Stimulated activated CD4-positive, alpha-beta T cell treated with anti-CD3 and anti-CD28 coated beads, Interleukin-15, amount 100 ng/mL, for 48 hours (primary cell): ENCODE results near the gene CTAGE4.
"Not testable (repeated sequence)": the region's sequence is repeated elsewhere in the genome, so short reads cannot be mapped to it uniquely, and the experiment has no call there.

Experiments
- DNase-seq, 2 donors: peaks; one replicate each; pipeline ENCODE4 v3.0.0-alpha.2; 2020; ENCODE audit warnings: low read depth in 2 of 2

The CTAGE4 gene, protein sequence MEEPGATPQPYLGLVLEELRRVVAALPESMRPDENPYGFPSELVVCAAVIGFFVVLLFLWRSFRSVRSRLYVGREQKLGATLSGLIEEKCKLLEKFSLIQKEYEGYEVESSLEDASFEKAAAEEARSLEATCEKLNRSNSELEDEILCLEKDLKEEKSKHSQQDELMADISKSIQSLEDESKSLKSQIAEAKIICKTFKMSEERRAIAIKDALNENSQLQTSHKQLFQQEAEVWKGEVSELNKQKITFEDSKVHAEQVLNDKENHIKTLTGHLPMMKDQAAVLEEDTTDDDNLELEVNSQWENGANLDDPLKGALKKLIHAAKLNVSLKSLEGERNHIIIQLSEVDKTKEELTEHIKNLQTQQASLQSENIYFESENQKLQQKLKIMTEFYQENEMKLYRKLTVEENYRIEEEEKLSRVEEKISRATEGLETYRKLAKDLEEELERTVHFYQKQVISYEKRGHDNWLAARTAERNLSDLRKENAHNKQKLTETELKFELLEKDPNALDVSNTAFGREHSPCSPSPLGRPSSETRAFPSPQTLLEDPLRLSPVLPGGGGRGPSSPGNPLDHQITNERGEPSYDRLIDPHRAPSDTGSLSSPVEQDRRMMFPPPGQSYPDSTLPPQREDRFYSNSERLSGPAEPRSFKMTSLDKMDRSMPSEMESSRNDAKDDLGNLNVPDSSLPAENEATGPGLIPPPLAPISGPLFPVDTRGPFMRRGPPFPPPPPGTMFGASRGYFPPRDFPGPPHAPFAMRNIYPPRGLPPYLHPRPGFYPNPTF

DNA sequence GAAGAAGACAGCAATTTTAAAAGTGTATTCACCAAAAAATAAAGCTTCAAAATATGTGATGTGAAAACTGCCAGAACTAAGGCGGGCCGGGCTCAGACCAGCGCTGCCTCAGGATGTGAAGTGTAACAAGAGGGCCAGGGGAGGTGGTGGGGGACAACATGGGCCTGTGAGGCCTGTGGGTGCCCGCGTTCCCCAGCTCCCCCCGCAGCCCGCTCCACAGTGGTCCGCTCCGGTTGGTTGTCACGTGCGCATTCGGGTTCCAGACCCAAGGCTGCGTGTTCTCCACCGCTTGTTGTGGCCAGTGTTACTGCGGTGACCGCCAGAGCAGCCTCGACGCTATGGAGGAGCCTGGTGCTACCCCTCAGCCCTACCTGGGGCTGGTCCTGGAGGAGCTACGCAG lies at the start of gene CTAGE4:
Gene CTAGE4 (plus strand): TSS at position 301 of the 400 bp plus-strand sequence. CDS start 38 bp downstream, at position 339.
- not testable (repeated sequence) for DNase-seq

DNA sequence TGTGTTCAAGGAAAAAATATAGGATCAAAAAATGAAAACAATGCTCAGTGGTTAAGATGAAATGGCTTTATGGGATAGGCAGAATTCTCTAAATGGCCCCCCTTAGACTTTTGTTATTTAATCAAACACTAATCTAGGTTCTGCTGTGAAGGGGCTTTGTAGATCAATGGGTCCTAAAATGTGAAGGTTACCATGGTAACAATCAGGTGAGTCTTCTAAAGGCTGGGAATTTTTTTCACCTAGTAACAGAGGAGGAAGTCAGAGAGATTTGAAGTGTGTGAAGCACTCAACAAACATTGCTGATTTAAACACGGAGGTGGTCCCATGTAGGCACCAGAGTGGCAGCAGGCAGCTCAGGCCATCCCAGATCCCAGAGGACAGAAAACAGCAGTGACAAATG lies 49.1 kb upstream of the CTAGE4 start:
- no peak for DNase-seq

DNA sequence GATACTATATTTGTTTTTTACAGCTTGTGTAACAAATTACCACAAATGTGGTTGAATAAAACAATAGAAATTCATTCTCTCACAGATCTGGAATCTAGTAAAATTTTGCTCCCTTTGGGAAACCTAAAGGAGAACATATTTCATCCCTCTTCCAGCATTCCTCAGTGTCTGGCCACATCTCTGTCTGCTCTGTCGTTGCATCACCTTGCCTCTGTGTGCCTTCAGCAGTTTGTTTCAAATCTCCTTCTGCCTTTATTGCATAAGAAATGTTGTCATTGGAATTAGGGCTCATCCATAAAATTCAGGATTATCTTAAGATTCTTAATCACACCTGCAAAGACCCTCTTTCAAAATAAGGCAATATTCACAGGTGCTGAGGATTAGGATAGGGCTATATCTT lies 45.8 kb upstream of the CTAGE4 start:
- no peak for DNase-seq

DNA sequence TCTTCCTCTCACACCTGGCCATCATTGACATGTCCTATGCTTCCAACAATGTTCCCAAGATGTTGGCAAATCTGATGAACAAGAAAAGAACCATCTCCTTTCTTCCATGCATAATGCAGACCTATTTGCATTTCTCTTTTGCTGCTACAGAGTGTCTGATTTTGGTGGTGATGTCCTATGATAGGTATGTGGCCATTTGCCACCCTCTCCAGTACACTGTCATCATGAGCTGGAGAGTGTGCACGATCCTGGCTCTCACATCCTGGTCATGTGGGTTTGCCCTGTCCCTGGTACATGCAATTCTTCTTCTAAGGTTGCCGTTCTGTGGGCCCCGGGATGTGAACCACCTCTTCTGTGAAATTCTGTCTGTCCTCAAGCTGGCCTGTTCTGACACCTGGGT lies 41.1 kb upstream of the CTAGE4 start:
- no peak for DNase-seq

DNA sequence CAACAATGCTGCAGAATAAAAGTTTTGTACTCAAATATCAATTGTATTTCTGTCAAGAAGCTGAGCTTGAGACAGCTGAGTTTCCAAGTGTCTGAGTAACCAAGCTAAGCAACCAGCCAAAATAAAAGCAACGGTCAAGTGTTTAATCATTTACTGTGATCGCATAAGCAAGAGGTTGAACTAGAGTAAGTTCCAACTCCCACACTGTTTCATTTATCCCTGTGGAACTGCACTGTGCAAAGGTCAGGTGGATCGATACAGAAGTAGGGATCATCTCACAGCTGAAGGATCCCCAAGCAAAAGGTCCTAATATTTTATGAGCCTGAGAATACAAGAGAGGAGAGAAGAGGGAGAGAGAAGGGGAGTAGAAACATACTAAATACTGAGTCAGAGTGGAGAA lies 38.8 kb upstream of the CTAGE4 start:
- no peak for DNase-seq

DNA sequence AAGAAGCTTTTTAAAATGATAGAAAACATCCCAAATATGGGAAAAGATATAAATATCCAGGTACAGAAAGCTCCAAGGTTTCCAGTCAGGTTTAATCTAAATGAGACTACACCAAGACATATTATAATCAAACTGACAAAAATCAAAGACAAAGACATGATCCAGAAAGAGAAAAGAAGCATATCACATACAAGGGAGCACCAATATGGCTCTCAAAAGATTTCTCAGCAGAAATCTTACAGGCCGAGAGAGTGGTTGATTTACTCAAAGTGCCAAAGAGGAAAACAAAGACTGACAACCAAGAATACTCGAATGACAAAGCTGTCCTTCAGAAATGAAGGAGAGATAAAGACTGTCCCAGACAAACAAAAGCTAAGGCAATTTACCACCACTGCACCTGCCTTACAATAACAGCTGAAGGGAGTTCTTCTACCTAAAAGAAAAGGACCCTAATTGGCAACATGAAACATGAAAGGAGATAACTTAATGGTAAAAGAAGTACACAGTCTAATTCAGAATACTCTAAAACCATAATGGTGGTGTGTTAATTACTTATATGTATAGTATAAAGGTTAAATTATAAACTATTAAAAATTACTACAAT lies 34.9 kb upstream of the CTAGE4 start:
- no peak for DNase-seq

DNA sequence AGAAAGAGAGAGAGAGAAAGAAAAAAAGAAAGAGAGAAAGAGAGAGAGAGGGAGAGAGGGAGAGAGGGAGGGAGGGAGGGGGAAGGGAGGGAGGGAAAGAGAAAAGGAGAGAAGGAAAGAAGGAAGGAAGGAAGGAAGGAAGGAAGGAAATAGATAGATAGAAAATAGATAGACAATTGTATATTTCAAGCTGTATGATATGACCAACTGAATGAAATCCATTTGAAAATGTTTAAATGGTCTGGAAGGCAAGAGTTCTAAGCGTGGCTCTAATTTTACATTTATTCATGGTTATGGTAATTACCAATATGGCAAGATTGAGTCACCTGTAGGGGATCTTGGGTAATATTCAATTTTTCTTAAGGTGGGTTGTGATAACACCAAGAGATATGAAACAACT lies 24.4 kb upstream of the CTAGE4 start:
- no peak for DNase-seq

DNA sequence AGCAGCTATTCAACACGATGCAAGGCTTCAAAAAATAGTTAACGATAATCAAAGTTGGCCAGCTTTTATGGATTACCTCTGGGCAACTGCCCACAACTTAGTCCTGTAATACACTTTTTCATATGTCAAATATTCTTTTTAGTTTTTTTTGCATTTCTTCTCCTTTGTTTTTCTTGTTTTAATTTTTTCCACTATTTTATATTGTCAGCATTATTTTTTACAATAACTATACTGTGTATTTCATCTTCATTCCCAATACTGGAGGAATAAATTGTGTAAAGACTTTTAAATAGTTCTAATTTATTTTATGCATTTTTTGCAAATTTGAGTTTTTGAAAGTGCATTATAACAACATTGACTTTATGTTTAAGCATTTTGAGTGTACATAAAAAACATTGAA lies 18.5 kb upstream of the CTAGE4 start:
- DNase-seq = no peak

DNA sequence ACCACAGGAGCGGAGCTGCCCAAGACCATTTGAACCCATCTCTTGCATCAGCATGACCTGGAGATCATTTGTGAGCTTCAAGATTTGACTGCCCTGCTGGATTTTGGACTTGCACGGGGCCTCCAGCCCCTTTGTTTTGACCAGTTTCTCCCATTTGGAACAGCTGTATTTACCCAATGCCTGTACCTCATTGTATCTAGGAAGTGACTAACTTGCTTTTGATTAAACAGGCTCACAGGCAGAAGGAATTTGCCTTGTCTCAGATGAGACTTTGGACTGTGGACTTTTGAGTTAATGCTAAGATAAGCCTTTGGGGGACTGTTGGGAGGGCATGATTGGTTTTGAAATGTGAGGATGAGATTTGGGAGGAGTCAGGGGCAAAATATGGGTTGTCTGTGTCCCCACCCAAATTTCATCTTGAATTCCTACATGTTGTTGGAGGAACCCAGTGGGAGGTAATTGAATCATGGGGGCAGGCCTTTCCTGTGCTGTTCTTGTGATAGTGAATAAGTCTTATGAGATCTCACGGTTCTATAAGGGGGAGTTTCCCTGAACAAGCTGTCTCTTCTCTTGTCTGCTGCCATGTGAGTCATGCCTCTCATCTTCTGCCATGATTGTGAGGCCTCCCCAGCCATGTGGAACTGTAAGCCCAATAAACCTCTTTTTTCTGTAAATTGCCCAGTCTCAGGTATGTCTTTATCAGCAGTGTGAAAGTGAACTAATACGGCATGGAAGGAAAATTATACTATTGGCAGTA lies 11.5 kb upstream of the CTAGE4 start:
- DNase-seq = not testable (repeated sequence)

DNA sequence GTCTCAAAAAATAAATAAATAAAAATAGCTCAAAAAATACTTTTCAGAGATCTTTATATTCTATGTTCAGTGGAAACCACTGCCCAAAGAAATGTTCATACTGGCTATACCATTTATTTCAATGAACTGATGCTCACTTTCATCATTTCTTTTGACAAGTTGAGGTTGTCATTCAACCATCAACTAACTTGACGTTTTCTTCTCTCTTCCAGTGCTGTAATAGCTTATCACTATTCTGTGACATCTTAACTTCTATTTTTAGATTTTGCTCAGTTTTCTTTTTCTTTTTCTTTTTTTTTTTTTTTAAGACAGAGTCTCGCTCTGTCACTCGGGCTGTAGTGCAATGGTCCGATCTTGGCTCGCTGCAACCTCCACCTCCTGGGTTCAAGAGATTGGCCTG lies 8.7 kb upstream of the CTAGE4 start:
- no peak for DNase-seq

DNA sequence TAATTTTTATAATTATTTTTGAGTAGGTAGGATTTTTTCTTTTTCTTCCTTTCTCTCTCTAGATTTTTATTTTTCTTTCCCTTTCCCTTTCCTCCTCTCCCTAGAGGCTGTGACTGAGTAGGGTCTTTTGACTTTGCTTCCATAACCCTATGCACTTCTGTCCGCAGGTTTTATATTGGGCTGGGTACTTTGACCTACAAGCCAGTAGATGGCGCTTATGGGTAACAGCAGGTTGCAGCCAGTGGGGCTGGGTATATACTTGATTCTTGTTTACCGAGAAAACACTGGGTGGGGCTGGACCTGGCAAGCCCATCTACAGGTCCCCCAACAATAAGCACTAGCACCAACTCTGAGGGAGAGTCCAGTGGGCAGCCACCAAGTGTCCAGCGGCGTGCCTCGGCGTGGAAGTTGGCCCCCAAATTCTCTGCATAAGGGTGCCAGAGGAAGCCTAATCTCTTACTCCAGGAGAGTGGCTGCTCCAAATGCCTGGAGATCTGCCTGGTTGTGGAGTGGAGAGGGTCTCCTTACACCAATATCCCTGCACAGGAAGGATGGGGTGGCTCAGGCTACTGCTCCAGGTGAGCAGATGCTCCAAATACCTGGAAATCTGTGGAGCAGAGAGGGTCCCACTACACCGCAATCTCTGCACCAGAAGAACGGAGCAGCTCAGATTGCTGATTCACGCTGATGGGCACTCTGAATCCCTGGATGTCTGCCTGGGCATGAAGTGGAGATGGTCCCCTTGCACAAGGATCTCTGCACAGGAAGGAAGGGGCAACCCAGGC lies 4.7 kb upstream of the CTAGE4 start:
- peak in 1 of 2 donors; percentile 12 for DNase-seq

DNA sequence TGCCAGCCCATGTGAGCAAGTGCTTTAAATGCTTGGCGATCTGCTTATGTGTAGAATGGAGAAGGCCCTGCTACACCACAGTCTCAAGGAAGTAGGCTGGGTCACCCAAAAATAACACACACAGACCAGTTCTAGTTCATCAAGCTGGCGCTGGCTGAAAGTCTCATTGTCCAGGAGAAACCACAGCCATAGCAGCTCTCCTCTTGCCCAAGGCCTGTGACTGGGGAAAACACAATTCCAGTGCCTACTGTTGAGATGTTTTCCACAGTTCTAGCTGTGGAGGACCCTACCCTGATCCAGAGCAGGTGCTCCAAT lies 4.1 kb upstream of the CTAGE4 start:
- DNase-seq = not testable (repeated sequence)

DNA sequence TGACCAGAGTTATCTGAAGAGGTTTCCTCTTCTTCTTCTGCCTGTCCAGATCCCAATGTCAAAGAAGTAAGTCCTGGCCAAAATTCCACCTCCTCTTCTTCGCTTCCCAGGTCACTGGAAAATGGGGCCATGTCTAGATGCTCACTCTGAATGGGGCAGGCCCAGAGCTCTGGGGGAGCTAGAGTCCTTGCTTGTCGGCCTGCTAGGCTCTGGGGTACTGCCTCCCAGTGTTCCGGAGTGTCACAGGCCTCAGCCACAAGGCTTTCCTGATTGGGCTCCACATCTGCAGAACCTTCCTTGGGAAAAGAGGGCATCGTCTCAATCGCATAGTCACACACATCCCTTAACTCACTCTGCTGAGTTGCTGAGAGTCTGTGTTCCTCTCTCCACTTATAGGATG lies 4.6 kb downstream of the CTAGE4 start:
- DNase-seq = not testable (repeated sequence)

DNA sequence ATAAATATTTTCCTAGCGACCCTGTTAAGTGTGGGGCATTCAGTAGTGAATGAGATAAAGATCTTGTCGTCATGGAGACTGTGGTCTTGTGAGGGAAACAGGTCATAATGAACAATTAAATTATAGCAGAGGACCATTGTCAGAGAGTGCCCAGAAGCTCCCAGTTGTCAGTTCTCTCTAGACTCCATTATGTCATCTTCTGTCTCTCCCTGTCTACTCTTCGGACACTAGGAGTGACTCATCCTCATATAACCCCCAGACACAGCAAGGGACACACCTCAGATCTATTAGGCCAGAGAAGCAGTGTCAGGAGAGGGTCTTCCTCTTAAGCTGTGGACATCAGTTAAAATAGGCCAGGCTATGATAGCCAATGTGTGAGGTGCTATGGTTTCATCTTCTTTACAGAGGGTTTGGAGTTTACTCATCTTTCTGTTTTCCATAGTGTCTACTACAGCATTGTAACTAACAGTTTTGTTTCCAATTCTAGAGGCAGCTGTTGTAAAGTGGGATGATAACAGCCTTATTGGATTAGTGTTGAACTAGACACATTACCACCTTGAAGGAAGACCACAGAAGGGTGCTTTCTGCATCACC lies 5.4 kb downstream of the CTAGE4 start:
- DNase-seq = not testable (repeated sequence)

DNA sequence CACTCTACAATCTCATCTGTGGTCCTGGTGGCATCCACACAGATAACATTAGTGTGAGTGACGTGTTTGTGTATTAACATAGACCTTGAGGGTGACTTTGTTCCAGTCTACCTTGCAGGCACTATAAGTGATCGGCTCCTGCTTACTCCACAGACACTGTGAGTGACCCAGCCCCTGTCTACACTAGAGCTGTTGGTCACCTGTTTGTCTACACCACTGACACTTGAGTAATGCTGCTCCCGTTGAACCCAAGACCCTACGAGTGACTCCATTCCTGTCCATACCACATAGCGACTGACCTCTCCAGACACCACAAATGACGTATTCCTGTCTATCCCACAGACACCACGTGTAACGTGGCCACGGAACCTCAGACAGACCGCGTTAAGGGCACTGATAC lies 10.5 kb downstream of the CTAGE4 start:
- not testable (repeated sequence) for DNase-seq

DNA sequence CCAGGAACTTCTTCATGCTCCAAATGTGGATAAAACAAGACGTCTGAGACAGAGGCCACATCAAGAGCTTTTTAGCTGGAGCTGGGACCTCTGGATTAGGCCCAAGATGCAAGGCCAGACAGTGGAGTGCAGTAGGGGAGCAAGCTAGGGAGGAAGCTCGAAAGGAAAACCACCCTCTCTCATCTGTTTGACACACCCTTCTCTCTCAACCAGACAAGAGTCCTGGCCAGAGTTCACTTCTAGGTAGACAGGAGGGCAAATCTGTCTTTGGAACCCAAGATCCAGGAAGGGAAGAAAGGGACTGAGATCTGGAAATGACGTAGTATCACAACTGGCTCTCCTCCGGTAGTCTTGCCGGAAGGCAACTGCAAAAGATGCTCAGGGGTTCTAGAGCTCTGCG lies 11.2 kb downstream of the CTAGE4 start:
- DNase-seq = not testable (repeated sequence)

DNA sequence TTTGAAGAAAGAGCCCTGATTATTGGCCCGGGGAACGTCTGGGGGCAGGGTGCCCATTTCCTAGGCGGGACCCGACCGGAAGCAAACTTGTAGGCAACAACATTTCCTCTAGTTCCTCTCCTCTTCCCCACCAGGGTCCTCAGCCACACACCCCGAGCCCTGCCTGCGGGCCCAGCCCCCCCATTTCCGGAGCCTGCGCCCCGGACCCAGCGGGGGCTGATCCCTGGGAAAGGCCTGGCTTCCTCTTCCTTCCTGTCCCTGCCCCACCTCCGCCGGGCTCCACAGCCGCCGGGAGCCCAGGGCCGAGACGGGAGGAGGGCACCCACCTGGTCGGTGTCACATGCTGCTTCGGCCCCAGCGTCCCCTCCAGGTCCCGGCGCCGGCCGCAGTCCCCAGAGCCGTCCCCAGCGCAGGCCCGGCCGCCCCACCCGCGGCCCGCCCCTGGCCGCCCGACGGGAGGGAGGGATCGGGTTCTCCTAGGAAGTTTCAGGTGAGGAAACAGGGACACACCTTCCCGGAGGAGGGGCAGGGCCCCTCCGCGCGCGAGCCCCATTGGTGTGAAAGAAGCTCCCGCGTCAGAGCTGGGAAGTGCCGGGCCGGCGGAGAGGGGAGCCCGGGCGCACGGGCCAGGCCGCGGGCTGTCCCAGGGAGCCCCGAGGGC lies 12.1 kb downstream of the CTAGE4 start, which contains the start of gene ARHGEF35:
Gene ARHGEF35 (minus strand): TSS at position 622 of the 661 bp plus-strand sequence. CDS start 7,450 bp downstream, outside the sequence.
- DNase-seq = not testable (repeated sequence)

DNA sequence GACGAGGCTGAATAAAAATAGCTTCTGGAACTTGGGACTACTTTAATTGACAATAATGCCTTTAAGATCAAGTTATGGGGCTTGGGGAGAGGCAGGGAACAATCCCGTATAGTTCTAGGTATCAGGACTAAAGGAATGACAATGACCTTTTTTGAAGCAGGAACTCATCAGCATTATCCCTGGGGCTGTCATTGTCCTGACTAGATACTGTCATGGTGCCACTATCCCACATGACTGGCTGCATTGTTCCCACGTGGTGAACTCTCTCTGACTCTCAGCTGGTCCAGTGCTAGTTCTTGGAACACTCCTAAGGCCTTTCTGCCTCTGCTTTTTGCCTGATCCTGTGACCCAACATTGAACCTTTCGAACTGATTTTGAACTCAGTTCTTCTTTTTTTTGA lies 15.7 kb downstream of the CTAGE4 start:
- DNase-seq = not testable (repeated sequence)

DNA sequence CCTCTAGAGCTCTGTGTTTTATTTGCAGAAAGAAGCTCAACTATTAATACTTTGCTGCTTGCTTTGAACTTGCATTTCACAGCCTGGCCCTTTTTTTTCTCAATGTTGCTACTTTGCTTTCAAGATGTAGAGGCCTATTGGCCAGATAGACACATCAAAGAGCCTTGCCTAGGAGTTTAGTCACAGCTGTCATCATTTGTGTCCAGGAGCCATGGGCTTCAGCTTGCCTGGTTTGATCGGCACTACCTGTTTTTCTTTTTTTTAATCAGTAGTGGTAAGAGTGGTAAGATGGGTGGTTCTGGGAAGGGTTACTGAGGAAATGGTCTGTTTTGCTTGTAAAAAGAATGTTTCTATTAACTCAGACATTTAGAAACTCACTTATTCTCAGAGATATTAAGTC lies 18.7 kb downstream of the CTAGE4 start:
- not testable (repeated sequence) for DNase-seq

DNA sequence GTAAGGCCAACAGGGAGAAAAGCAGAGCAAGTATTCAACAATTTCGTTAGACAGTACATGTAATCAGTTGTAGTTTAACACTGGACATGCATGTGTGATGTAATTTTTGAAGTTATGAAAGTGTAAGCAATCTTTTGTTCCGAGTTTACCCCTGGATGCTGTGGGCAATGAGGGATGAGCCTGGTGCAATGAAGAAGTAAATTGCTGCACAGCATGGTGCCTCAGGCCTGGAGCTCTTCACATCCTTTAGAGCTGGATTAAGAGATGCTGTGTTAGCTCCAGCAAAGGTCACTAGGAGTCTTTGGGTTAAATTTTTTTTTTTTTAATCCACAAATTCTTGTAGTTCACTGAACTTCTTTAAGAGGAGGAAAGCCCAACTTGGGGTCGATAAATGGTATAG lies 19.8 kb downstream of the CTAGE4 start:
- not testable (repeated sequence) for DNase-seq
